GM21526 (cell line): Measurements from ENCODE around the gene SRSF5.
"Not testable (repeated sequence)": the region's sequence is repeated elsewhere in the genome, so short reads cannot be mapped to it uniquely, and the experiment has no call there.

Experiments
- ATAC-seq: cut with Tn5 transposase; IDR thresholded peaks from one replicate; pipeline ENCODE4 v1.9.1; 2021; ENCODE audit warnings: moderate library complexity; ENCODE audit not compliant: unreplicated experiment, low FRiP score

SRSF5 gene

GRCh38 chr14:69804902-69805301, 38.0 kb downstream of the SRSF5 start:
- no peak for ATAC-seq

- no peak for ATAC-seq
These were observed 40.2 kb downstream of the SRSF5 start for GRCh38 chr14:69807192-69807591.

DNA sequence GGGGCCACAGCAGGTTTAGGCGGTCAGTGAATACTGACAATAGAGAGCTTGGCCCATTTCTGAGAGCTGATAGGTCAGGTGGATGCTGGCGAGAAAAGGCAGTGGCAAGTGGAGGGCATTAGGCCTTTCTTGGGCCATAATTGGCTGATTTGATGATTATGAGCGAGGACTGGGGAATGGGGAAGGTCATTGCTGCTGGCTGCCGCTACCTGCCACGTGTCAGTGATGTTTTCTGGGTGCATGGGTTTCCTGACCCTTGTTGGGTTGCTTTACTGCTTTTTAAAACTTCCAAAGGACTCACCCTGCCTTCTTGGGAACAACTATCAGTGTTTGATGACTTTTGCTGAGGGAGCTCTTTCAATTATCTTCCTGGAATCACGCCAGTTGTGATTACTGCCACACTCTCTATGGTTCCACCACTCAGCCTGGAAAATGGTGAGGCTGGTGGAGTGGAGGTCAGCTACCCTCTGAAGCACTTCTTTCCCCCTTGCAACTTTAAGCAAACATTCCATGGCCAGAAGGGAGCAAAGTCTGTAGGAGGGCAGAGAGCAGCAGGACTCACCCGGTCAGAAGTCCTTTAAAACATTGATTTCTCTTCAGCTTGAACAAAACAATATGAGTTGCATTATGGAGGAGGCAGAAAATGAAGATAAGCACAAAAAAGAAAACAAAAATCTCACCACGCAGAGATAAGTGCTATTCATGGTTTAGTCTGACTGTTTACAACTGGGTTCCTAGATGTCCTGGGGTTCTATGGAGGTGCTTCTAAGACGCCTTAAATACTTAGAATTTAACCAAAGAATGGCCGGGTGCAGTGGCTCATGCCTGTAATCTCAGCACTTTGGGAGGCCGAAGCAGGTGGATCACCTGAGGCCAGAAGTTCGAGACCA, 42.2 kb downstream of the SRSF5 start:
- ATAC-seq = no peak

DNA sequence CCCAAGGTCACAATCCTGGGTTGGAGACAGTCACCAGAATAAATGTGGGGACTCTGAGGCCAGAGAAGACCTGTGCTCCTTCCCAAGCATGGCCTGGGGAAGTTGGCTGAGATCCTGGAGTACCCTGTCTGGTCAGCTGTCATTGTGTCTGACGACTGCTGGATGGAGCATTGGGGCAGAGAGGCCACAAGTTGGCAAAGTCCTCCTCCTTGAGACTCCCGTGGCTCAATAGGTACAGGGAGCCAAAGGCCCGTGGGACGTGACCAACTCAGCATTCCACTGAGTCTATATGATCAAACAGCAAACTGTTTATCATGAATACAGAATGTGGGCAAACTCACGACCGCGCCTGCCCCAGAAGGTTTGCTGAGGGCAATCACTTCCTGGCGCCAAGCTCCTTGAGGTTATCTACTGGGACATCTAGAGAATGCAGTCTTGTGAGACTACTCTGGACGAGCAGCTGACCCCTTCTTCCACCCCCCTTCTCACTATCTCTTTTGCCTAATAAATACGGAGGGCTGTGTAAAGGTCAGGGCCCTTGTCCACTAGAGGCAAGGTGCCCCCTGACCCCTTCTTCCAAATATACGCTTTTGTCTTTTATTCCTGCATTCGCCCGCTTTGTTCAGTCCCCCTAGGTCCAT, 44.4 kb downstream of the SRSF5 start:
- ATAC-seq = no peak

GRCh38 chr14:69811868-69812252, 44.9 kb downstream of the SRSF5 start:
- ATAC-seq = no peak

DNA sequence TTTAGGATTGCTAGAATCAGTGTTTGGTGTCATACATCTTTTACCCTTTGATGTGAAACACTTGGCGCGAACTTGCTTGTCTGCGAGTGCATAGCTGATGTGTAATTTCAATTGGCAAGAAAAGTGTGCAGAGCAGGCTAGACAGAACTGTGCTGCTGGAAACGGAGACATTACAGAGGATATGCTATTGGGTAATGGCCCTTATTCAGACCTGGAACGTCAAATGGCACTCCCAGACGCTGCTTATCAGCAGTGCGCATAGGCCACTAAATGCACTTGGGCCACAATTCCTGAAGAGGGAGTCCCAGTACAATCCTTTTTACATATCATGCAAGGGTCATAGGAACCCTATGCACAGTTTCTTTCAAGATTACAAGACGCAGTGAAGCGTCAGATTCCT, 45.8 kb downstream of the SRSF5 start:
- no peak for ATAC-seq

- not testable (repeated sequence) for ATAC-seq
These were observed 46.4 kb downstream of the SRSF5 start for GRCh38 chr14:69813346-69813745.

GRCh38 chr14:69814397-69814796, 47.5 kb downstream of the SRSF5 start:
- ATAC-seq = no peak

DNA sequence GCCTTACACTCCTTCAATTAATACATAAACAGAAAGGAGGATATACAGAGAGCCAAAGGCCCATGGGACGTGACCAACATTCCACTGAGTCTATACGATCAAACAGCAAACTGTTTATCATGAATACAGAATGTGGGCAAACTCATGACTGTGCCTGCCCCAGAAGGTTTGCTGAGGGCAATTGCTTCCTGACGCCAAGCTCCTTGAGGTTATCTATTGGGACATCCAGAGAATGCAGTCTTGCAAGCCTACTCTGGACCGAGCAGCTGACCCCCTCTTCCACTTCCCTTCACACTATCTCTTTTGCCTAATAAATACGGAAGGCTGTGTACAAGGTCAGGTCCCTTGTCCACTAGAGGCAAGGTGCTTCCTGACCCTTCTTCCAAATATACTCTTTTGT, 48.6 kb downstream of the SRSF5 start:
- ATAC-seq = no peak

DNA sequence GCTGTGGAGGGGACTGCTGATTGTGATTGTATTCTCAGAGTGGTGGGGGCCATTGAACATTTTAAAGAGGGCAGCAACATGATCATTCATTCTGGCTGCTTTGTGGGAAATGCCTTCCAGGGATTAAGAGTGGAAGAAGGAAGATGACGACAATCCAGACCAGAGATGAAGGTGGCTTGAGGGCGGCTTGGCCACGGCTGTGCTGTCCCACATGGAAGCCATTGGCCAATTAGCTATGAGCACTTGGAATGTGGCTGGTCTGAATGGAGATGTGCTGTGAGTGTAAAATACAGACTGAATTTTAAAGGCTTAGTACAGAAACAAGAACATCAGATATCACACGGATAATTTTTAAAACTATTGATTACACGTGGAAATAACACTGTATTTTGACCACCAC, 49.3 kb downstream of the SRSF5 start:
- no peak for ATAC-seq

DNA sequence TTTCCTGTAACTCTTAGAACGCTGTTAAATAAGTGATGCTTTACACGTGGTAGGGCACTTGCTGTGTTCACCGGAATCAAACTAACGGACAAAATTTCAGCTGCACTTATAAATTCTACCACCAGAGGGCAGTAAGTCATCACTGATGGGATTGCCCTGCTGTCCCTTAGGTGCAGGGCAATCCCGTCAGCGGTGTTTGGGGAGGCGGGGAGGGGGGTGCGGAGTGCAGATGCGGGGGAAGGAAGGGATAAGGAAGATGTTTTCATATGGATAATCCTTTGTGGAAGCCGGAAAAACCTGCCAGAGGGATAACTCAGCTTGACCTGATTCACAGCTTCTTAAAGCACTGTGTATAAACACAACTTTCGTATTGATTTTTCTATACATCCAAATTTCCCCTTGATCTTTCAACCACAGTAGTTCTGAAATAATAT, 51.8 kb downstream of the SRSF5 start:
- no peak for ATAC-seq

DNA sequence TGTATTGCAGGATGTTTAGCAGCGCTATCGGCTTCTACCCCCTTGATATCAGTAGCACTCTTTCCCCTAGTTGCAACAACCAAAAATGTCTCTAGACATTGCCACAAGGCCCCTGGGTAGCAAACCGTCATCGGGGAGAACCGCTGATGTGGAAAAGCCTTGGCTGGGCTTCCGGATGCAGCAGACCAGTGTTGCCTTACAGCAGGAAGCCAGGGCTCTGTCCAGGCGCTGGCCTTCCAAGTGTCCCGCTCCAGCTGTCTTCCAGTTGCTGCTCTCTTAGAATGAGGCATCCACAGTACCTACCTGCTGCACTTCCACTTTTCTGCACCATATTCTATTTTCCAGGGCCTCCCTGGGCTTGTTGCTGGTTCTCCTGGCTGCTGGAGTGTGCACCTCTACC, 52.7 kb downstream of the SRSF5 start:
- ATAC-seq = no peak

DNA sequence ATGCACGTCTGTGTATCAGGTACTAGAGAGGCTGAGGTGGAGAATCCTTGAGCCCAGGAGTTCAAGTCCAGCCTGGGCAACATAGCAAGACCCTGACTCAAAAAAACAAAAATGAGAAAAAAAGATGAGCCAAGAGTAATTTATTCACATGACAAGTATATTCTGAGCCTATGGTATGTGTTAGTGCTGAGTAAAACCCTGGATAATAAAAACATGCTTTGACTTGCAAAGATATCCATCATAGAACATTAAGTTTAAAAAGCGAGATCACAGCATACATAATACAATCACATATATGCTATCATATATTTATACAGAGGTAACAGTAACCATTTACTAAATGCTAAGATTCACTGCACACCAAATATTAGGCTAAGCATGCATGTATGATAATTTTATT, 54.0 kb downstream of the SRSF5 start:
- ATAC-seq = no peak
